HK-2 (cell line): ENCODE data around the gene B3GALNT2.

Experiments
- DNase-seq: peaks from one replicate; pipeline ENCODE4 v3.0.0-alpha.2; 2018; ENCODE audit not compliant: unreplicated experiment

B3GALNT2 gene

DNA sequence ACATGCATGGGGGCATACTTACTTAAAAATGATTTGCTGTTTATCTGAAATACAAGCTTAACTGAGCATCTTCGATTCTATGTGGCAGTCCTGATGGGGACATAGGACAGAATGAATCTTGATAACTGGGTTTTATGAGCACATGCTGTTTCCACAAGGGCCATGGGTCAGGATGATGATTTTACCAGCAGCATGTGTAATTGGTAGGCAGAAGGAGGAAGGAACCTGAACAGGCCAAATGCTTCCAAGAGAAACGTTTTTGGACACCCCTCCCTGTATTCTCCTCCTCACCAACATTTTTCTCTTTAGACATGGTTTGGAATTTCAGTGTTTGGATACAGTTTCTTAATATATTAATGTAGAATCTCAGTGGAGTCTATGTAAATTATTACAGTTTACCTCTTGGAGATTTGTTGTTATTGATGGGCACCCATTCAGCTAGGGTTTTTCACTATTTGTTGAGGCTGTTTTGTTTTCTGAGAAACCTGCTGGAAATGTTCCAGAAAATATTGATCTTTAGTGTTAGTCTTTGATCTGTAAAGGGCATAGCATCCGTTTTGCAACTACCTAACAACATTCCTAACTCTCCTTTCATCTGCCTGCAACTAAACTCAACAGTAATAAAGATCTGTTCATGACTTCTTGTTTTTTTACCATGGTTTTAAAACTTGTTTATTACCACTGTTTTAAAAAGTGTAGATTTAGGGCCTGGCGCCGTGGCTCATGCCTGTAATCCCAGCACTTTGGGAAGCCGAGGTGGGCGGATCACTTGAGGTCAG lies 95.0 kb downstream of the B3GALNT2 start:
- no peak for DNase-seq

DNA sequence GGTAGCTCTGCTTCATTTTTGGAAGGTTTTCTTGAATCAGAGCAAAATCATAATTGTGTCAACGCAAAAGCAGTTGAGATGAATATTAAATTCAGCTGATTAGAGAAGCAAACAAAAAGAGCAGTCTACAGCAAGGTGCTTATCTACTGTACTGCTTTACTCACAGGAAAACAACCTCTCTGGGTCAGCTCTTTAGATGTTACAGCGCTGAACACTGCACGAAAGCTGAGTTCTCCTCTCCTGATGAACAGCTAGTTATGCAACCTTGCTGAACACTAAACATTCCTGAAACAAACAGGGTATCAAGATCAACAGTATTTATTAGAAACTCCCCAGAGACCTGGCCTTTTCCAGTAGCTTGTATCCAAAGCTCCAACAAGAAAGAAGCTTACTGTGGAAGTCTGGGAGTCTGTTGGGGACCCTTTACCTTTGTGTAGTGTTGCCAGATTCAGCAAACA lies 95.7 kb downstream of the B3GALNT2 start:
- DNase-seq, result no peak

DNA sequence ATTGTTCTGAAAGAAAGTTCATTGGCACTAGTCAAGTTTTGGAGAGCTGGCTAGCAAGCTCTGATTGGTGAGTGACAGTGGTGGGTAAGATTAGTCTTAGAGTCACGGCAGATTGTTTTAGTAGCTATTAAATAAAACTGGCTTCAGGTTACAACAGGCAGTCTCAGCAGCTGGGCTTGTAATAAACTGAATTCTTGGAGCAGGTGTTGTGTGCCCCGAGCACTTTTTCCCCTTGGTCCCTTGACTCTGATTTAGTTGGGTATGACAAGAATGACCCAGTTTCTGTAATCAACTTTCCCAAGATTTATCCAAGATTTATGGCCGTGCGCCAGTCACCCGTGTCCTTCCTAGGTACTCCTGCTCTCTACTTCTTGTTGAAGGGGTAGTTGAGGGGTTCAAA lies 96.8 kb downstream of the B3GALNT2 start:
- no peak for DNase-seq

DNA sequence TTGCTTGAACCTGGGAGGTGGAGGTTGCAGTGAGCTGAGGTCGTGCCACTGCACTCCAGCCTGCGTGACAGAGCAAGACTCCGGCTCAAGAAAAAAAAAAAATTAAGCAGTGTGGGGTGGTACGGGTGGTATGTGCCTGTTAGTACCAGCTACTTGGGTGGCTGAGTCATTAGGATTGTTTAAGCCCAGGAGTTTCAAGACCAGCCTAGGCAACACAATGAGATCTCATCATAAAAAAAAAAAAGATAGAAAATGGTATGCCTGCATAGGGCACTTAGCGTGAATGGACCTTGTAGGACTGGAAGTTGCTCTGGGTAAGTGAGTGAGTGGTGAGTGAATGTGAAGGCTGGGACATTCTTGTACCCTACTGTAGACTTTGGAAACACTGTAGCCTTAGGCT lies 100.1 kb downstream of the B3GALNT2 start:
- peak; percentile 20 for DNase-seq

DNA sequence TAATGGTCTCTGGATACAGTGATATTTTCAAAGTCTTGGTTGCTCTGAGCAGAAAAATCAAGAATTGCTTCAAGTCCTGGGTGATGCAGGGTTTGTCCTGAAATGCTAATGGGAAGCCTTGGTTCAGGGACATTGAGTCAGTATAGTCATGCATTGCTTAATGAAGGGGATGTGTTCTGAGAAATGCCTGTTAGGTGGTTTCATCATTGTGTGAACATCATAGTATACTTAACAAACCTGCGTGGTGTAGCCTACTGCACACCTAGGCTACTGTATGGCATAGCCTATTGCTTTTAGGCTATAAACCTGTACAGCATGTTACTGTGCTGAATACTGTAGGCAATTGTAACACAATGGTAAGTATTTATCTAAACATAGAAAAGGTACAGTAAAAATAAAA lies 100.7 kb downstream of the B3GALNT2 start:
- no peak for DNase-seq

DNA sequence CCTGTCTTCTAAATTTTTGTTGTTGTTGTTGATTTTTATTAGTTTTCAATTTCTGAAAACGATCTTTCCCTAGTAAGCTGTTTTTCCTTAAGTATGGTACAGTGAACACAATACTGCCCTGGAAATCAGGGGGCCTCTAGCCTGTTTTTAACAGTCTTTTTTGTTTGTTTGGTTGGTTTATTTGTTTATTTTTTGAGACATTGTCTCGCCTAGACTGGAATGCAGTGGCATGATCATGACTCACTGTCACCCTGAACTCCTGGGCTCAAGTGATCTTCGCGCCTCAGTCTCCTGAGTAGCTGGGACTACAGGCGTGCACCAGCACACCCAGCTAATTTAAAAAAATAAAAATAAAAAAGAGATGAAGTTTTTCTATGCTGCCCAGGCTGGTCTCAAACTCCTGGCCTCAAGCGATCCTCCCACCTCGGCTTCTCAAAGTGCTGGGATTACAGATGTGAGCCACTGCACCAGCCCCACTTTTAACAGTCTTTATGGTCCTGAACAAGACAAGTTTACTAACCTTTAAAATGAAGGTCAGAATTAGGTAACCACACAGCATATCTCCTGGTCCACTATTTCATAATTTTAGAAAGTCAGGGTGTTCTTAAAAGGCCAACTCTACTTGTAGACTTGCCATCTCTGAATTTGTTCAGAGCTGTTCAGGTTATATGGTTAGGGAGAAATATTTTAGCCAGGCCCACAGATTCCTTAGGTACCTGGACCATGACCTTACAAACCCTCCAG lies 101.6 kb downstream of the B3GALNT2 start:
- DNase-seq, result peak; percentile 27

DNA sequence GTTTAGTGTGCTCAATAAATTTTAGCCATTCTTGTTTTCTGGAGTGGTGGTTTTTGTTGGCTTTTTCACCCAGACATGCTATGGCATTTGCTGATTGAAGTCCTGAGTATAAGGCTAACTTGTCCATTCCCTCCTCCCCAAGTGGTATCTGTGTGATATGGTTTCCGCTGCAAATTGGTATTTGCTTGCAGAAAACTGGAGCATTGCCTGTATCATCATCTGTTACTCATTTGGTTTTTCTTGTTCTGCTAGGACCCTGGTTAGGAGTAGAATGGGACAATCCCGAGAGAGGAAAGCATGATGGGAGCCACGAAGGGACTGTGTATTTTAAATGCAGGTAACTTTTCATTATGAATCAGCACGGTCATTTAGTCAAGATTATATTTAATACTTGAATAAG lies 103.0 kb downstream of the B3GALNT2 start:
- no peak for DNase-seq
